Ishikawa (cell line): Measurements from ENCODE around the gene ASB9.

Experiments
- CEBPB ChIP-seq: IDR thresholded peaks from 2 replicates; pipeline ENCODE4 v1.6.1; 2012
- CREB1 ChIP-seq: IDR thresholded peaks from 2 replicates; pipeline ENCODE4 v1.6.1; 2012; ENCODE audit warnings: low read depth
- EGR1 ChIP-seq: IDR thresholded peaks from 2 replicates; pipeline ENCODE4 v1.6.1; 2012
- EP300 ChIP-seq: IDR thresholded peaks from 2 replicates; pipeline ENCODE4 v1.6.1; 2012; ENCODE audit warnings: borderline replicate concordance
- FOXM1 ChIP-seq: IDR thresholded peaks from 2 replicates; pipeline ENCODE4 v1.6.1; 2012; ENCODE audit warnings: low read depth, borderline replicate concordance
- MAX ChIP-seq: IDR thresholded peaks from 2 replicates; pipeline ENCODE4 v1.6.1; 2012
- NFIC ChIP-seq: IDR thresholded peaks from 2 replicates; pipeline ENCODE4 v1.6.1; 2012
- RAD21 ChIP-seq: IDR thresholded peaks from 2 replicates; pipeline ENCODE4 v1.6.1; 2012; ENCODE audit warnings: low read depth
- REST ChIP-seq: IDR thresholded peaks from 2 replicates; pipeline ENCODE4 v1.6.1; 2012; ENCODE audit warnings: low read depth, mild to moderate bottlenecking
- TAF1 ChIP-seq: IDR thresholded peaks from 2 replicates; pipeline ENCODE4 v1.6.1; 2012; ENCODE audit warnings: low read depth, mild to moderate bottlenecking
- TCF12 ChIP-seq: IDR thresholded peaks from 2 replicates; pipeline ENCODE4 v1.6.1; 2012; ENCODE audit warnings: low read depth
- TEAD4 ChIP-seq: IDR thresholded peaks from 2 replicates; pipeline ENCODE4 v1.6.1; 2012
- USF1 ChIP-seq: IDR thresholded peaks from 2 replicates; pipeline ENCODE4 v1.6.1; 2012
- YY1 ChIP-seq: IDR thresholded peaks from 2 replicates; pipeline ENCODE4 v1.6.1; 2012; ENCODE audit warnings: low read depth
- ZBTB7A ChIP-seq: IDR thresholded peaks from 2 replicates; pipeline ENCODE4 v1.6.1; 2012; ENCODE audit warnings: low read depth

Gene ASB9

GRCh38 chrX:15215366-15215765 lies 54.5 kb downstream of the ASB9 start:
- no peak for TF ChIP-seq TAF1
- TF ChIP-seq EGR1, result no peak
- TF ChIP-seq YY1, result no peak
- TF ChIP-seq TCF12, result no peak
- TF ChIP-seq CEBPB, result no peak
- TF ChIP-seq USF1, result no peak
- TF ChIP-seq TEAD4, result no peak
- TF ChIP-seq REST, result no peak
- TF ChIP-seq NFIC, result no peak
- no peak for TF ChIP-seq RAD21
- TF ChIP-seq MAX, result no peak
- TF ChIP-seq CREB1, result no peak
- no peak for TF ChIP-seq EP300
- TF ChIP-seq FOXM1, result no peak
- no peak for TF ChIP-seq ZBTB7A

- no peak for TF ChIP-seq EGR1
- no peak for TF ChIP-seq EP300
- TF ChIP-seq CREB1, result no peak
- TF ChIP-seq TAF1, result no peak
- no peak for TF ChIP-seq CEBPB
- TF ChIP-seq TEAD4, result no peak
- TF ChIP-seq RAD21, result no peak
Observed at GRCh38 chrX:15214588-15214987, 55.3 kb downstream of the ASB9 start.

GRCh38 chrX:15209096-15209495 lies 60.8 kb downstream of the ASB9 start:
- no peak for TF ChIP-seq TEAD4
- no peak for TF ChIP-seq USF1
- TF ChIP-seq MAX, result no peak
- no peak for TF ChIP-seq RAD21
- no peak for TF ChIP-seq YY1
- TF ChIP-seq TAF1, result no peak
- no peak for TF ChIP-seq REST

- TF ChIP-seq REST (no peak), RAD21 (no peak), FOXM1 (no peak), USF1 (no peak), EP300 (no peak), TEAD4 (no peak), TAF1 (no peak), YY1 (no peak), NFIC (no peak), CEBPB (no peak), EGR1 (no peak), TCF12 (no peak), ZBTB7A (no peak), MAX (no peak), CREB1 (no peak)
Observed at GRCh38 chrX:15207994-15208393, 61.9 kb downstream of the ASB9 start.
